IPS-NIHi7 (cell line): ENCODE data around the gene NPR1.
"Not testable (repeated sequence)": the region's sequence is repeated elsewhere in the genome, so short reads cannot be mapped to it uniquely, and the experiment has no call there.

ENCODE experiments used
- DNase-seq: peaks from one replicate; pipeline ENCODE4 v3.0.0; 2012; ENCODE audit warnings: mixed read lengths; ENCODE audit errors: extremely low spot score

NPR1 gene

DNA sequence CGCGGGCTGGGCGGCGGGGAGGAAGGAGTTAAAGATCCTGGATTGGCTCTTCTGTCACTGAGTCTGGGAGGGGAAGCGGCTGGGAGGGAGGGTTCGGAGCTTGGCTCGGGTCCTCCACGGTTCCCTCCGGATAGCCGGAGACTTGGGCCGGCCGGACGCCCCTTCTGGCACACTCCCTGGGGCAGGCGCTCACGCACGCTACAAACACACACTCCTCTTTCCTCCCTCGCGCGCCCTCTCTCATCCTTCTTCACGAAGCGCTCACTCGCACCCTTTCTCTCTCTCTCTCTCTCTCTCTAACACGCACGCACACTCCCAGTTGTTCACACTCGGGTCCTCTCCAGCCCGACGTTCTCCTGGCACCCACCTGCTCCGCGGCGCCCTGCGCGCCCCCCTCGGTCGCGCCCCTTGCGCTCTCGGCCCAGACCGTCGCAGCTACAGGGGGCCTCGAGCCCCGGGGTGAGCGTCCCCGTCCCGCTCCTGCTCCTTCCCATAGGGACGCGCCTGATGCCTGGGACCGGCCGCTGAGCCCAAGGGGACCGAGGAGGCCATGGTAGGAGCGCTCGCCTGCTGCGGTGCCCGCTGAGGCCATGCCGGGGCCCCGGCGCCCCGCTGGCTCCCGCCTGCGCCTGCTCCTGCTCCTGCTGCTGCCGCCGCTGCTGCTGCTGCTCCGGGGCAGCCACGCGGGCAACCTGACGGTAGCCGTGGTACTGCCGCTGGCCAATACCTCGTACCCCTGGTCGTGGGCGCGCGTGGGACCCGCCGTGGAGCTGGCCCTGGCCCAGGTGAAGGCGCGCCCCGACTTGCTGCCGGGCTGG lies at the start of gene NPR1:
Gene NPR1 (plus strand): TSS at position 170 of the 818 bp plus-strand sequence. CDS start 421 bp downstream, at position 591.
- peak; percentile 74 for DNase-seq

DNA sequence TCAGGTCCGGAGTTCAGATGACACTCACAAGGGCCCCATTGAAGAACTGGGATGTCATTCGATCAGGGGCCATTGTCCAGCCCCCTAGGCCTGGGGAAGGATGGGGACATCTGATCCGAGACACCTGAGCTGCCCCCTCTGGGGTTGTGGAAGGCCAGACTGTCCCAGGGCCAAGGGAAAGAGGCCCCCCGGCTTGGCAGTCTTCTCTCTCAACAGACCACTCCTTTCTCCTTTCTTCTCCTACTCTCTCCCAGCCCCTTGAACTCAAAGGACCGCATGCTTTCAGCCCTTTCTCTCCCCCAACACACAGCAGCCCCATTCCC lies 49.2 kb upstream of the NPR1 start:
- DNase-seq, result no peak

GRCh38 chr1:153629971-153630370 lies 48.5 kb upstream of the NPR1 start:
- DNase-seq, result no peak

GRCh38 chr1:153630384-153630783 lies 48.1 kb upstream of the NPR1 start:
- no peak for DNase-seq

DNA sequence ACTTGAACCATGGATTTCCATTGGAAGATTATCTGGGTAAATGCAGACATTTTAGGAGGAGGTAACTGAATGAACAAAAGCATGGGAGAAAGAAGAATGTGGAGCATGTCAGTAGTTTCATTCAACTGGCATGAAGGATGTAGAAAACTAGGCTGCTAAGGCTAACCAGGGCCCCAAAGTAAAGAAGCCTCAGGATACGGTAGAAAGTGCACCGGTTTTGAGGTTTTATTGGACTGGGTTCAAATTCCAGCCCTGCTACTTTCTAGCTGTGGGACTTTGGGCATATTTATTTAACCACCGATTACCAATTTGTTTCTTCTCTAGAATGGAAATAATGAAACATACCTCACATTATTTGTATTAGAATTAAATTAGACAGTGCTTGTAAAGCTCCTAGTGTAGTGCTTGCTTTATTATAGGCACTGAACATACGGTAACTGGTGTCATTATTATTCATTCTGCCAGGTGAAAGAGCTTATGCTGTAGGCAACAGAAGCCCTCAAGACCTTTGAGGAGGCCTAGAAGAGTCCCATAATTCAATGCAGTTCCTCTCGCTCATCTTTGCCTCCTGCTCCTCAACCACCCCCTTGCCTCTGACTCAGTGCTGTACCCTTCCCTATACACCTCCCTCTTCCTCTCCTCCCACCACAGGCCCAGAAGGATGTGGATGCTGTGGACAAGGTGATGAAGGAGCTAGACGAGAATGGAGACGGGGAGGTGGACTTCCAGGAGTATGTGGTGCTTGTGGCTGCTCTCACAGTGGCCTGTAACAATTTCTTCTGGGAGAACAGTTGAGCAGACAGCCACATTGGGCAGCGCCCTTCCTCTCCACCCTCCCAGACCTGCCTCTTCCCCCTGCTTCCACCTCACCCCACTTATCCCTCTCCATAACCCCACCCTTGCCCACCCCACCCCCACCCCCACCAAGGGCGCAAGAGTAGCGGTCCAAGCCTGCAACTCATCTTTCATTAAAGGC lies 47.2 kb upstream of the NPR1 start:
- DNase-seq, result no peak

GRCh38 chr1:153633161-153633753 lies 45.2 kb upstream of the NPR1 start:
- no peak for DNase-seq

DNA sequence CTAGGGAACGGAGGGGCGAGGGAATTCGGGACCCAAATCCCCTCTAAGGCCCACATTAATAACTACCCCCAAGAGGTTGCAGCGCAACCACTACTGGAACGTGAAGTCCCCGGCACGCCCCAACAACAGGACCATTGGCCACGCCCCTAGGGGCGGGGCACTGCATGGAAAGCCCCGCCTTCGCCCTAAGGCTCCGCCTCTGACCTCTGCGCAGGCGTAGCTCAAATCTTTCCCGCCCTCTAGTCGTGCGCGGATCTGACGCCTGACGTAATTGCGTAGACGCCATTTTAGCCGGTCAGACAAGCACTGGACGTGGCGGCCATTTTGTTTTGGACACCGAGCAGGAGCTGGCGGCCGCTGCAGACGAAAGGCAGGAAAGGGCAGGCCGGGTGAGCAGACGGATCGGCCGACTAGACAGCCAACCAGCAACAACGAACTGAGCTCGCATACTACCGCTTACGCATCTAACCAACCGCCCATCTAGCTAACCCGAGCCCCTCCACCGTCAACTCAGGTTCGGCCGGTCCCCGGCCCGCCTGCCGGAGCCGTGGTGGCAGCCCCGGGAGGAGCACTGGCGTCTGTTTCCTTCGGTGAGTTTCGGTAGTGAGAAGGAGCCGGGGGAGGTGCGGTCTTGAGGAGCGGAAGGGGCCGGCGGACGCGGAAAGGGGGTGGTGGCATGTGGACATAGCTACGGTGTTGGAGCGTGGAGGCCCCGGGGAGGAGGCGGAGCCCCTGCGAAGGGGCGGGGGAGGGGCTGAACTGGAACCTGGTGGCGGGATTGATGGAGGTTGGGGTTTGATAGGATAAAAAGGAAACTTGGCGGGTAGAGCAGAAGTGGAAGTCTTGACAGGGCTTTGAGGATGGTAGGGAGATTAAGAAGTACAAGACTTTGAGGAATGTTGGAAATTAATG lies 44.5 kb upstream of the NPR1 start, which contains the start of gene CHTOP:
Gene CHTOP (plus strand): TSS at position 313 of the 912 bp plus-strand sequence. CDS start 2,523 bp downstream, outside the sequence.
- DNase-seq, result peak; percentile 95

GRCh38 chr1:153635872-153636271 lies 42.6 kb upstream of the NPR1 start:
- DNase-seq, result no peak

- DNase-seq, result no peak
These were observed 42.2 kb upstream of the NPR1 start for GRCh38 chr1:153636312-153636711.

- no peak for DNase-seq
These were observed 40.2 kb upstream of the NPR1 start for GRCh38 chr1:153638261-153638660.

DNA sequence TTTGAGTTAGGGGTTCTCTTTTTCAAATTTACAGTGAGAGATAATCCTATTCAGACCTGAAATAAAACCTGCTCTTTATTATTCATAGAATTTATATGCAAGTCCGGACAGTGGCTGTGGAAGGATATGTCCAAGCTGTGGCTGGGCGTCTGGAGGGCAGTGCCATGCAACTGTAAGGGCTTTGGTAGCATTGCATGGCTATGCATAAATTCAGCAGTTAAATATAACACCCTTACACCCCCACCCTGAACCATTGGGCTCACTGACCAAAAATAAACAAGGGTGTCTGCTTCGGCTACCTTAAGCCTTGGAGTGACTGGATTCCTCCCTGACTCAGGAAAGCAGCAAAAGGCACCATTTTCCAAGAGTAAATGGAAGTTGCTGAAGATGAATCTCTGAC lies 39.2 kb upstream of the NPR1 start:
- DNase-seq, result no peak

GRCh38 chr1:153640213-153640612 lies 38.3 kb upstream of the NPR1 start:
- DNase-seq, result not testable (repeated sequence)

DNA sequence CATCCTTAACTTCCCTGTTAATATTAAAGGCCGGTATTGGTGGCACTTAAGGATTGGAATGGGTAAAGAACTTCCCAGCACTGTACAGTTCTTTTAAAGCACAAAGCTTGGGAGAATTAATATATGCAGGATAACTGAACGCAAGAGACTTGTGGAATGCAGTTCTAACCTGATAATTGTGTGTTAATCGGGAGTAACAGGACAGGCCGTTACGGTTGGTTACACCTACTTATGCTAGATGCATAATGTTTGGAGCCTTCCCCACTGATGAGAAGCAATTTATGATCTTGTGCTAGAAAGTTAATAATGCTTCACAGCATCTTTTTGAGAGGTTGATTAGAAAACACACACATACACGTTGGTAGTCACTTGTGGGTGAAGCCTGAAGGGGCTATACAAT lies 37.6 kb upstream of the NPR1 start:
- no peak for DNase-seq

DNA sequence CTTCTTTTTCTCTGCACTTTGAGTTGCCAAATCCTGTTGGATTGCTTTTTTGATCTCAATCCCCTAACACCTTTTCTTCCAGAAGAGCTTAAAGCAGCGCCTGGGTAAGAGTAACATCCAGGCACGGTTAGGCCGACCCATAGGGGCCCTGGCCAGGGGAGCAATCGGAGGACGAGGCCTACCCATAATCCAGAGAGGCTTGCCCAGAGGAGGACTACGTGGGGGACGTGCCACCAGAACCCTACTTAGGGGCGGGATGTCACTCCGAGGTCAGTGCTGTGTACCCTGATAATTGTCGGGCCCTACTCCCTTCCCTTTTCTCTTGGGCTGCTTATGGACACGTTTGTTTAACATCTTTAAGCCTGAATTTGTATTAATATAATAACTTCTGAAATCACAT lies 36.3 kb upstream of the NPR1 start:
- DNase-seq, result no peak

GRCh38 chr1:153643100-153643499 lies 35.4 kb upstream of the NPR1 start:
- no peak for DNase-seq

DNA sequence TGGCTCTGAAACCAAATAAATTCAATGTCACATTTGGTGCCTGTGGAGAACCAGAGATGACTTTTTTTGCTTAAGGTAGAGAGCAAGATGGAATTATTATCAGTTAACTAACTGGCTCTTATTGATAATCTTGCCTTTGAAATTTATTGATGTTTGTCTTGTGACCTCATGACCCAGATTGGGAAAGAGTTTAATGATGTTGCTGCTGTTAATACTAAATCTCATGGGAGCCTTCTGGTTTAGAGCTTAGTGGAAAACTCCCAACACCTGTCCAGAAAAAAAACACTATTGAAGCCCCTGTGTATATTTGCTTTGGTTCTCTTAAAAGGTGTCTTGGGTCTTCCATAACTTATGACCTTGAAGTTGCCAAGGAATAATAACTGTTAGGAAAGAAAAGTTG lies 34.7 kb upstream of the NPR1 start:
- DNase-seq, result no peak

GRCh38 chr1:153646672-153647345 lies 31.7 kb upstream of the NPR1 start:
- DNase-seq, result no peak

GRCh38 chr1:153647346-153647714 lies 31.2 kb upstream of the NPR1 start:
- peak; percentile 31 for DNase-seq

GRCh38 chr1:153648000-153648643 lies 30.4 kb upstream of the NPR1 start:
- DNase-seq, result no peak
